Esophagus squamous epithelium (tissue), 4 donors: ENCODE measurements around the gene SRGAP2C.
"Not testable (repeated sequence)": the region's sequence is repeated elsewhere in the genome, so short reads cannot be mapped to it uniquely, and the experiment has no call there.

Experiments
- POLR2A ChIP-seq, 4 donors: fragments of 450-650 bp; IDR thresholded peaks; one replicate each; pipeline ENCODE4 v1.6.1; 2017; ENCODE audit warnings: antibody characterized with exemption in 4 of 4, mild to moderate bottlenecking in 4 of 4, moderate library complexity in 3 of 4
- TF ChIP-seq, protein P1 (sequence below), 6 experiments: fragments of 450-650 bp in 4 of 6; fragments of 200-600 bp in 2 of 6; sonication (generic) in 2 of 6; IDR thresholded peaks; one replicate each; pipeline ENCODE4 v1.5.1; 2016 to 2019; ENCODE audit warnings: antibody characterized with exemption in 6 of 6, mild to moderate bottlenecking in 4 of 6, moderate library complexity in 4 of 6

DNA sequence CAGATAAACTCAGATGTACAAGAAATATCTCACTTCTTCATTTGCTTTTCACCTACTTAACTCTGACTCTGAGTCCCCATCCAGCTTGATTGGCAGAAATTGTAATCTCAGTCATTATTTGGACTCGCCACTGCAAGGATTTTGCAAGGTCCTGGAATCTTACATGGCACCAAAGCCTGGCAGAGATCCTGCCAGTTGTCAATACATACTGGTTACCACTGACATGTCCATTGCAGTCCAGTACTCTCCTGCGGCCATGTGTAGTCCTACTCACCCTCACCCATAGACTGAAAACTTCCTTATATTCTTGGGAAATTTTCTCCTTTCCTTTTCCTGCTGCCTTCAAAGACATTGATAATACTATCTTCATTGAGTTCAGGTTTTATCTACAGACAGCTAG lies 30.0 kb upstream of the SRGAP2C start:
- TF ChIP-seq, protein P1, sequence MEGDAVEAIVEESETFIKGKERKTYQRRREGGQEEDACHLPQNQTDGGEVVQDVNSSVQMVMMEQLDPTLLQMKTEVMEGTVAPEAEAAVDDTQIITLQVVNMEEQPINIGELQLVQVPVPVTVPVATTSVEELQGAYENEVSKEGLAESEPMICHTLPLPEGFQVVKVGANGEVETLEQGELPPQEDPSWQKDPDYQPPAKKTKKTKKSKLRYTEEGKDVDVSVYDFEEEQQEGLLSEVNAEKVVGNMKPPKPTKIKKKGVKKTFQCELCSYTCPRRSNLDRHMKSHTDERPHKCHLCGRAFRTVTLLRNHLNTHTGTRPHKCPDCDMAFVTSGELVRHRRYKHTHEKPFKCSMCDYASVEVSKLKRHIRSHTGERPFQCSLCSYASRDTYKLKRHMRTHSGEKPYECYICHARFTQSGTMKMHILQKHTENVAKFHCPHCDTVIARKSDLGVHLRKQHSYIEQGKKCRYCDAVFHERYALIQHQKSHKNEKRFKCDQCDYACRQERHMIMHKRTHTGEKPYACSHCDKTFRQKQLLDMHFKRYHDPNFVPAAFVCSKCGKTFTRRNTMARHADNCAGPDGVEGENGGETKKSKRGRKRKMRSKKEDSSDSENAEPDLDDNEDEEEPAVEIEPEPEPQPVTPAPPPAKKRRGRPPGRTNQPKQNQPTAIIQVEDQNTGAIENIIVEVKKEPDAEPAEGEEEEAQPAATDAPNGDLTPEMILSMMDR (IDR thresholded peaks at IDR 0.05): not testable (repeated sequence)
- not testable (repeated sequence) for TF ChIP-seq POLR2A (IDR thresholded peaks at IDR 0.05)
